WTC11 (cell line): Measurements from ENCODE around the gene IGFL4. TPM values are rescaled to one million over a fixed set of nuclear protein-coding genes. Genes with fewer than 3 reads are reported as not detected.
A peak's percentile ranks its signal among the peaks of the same experiment; 100 is the strongest.

Experiments
- ATAC-seq: fragments of 200-7000 bp; cut with Tn5 transposase; 2 replicates; pipeline ENCODE4 v1.10.0; 2021; ENCODE audit warnings: mild to moderate bottlenecking, moderate library complexity
- CTCF ChIA-PET: fragments of 300-600 bp; sonication (Branson Sonifier 250); formaldehyde crosslinking; loops from one replicate; lab custom pipeline; 2021; ENCODE audit warnings: antibody characterized with exemption; lab: Charles Lee
- POLR2A ChIA-PET: fragments of 350-600 bp; sonication (Branson Sonifier 250); formaldehyde crosslinking; loops from one replicate; lab custom pipeline; 2021; ENCODE audit warnings: antibody characterized with exemption; lab: Charles Lee
- DNase-seq: peaks from one replicate; pipeline ENCODE4 v3.0.0; 2021; ENCODE audit warnings: low spot score
- H3K27ac Mint-ChIP-seq: 2 replicates; pipeline ENCODE4 v1.8.0; 2021; ENCODE audit warnings: mixed read lengths
- H3K27me3 Mint-ChIP-seq: 2 replicates; pipeline ENCODE4 v1.8.0; 2021; ENCODE audit warnings: low read depth, mild to moderate bottlenecking, moderate library complexity, mixed read lengths
- H3K36me3 Mint-ChIP-seq: 2 replicates; pipeline ENCODE4 v1.8.0; 2021; ENCODE audit warnings: mixed read lengths
- H3K4me1 Mint-ChIP-seq: 2 replicates; pipeline ENCODE4 v1.8.0; 2022; ENCODE audit warnings: mixed read lengths
- H3K4me3 Mint-ChIP-seq: 2 replicates; pipeline ENCODE4 v1.8.0; 2021; ENCODE audit warnings: mild to moderate bottlenecking, moderate library complexity, mixed read lengths
- H3K9me3 Mint-ChIP-seq: 2 replicates; pipeline ENCODE4 v1.8.0; 2021; ENCODE audit warnings: mixed read lengths
- ATF1 ChIP-seq: sonication (generic); formaldehyde crosslinking; IDR thresholded peaks from 2 replicates; pipeline ENCODE4 v1.8.1; 2023; ENCODE audit warnings: mild to moderate bottlenecking, moderate library complexity, missing genetic modification reagents
- CTCF ChIP-seq: fragments of 200-600 bp; IDR thresholded peaks from 2 replicates; pipeline ENCODE4 v1.8.0; 2022; ENCODE audit warnings: antibody characterized with exemption
- ERG ChIP-seq: fragments of 250-450 bp; sonication (Bioruptor Pico); IDR thresholded peaks from 2 replicates; pipeline ENCODE4 v1.8.0; 2021; ENCODE audit warnings: mild to moderate bottlenecking
- ETV6 ChIP-seq: sonication (generic); formaldehyde crosslinking; IDR thresholded peaks from 2 replicates; pipeline ENCODE4 v1.8.1; 2022; ENCODE audit warnings: mild to moderate bottlenecking, missing genetic modification reagents
- JUN ChIP-seq: sonication (generic); formaldehyde crosslinking; IDR thresholded peaks from 2 replicates; pipeline ENCODE4 v1.8.0; 2023; ENCODE audit warnings: mild to moderate bottlenecking, missing genetic modification reagents
- MXD4 ChIP-seq: fragments of 250-450 bp; sonication (Bioruptor Pico); IDR thresholded peaks from 2 replicates; pipeline ENCODE4 v1.8.0; 2021; ENCODE audit warnings: mild to moderate bottlenecking, moderate library complexity, borderline replicate concordance
- NFE2L1 ChIP-seq: sonication (generic); formaldehyde crosslinking; IDR thresholded peaks from 2 replicates; pipeline ENCODE4 v1.8.1; 2023; ENCODE audit warnings: missing genetic modification reagents
- NR1H2 ChIP-seq: sonication (generic); formaldehyde crosslinking; IDR thresholded peaks from 2 replicates; pipeline ENCODE4 v1.9.0; 2021; ENCODE audit warnings: mild to moderate bottlenecking, moderate library complexity, missing genetic modification reagents
- RORB ChIP-seq: fragments of 250-450 bp; sonication (Bioruptor Pico); IDR thresholded peaks from 2 replicates; pipeline ENCODE4 v1.9.0; 2021; ENCODE audit warnings: mild to moderate bottlenecking
- SP1 ChIP-seq: sonication (generic); formaldehyde crosslinking; conservative IDR thresholded peaks from 2 replicates; pipeline ENCODE4 v1.8.1; 2022; ENCODE audit warnings: missing genetic modification reagents
- TCF7 ChIP-seq: sonication (generic); formaldehyde crosslinking; IDR thresholded peaks from 2 replicates; pipeline ENCODE4 v1.8.0; 2022; ENCODE audit warnings: mild to moderate bottlenecking, low read depth, missing genetic modification reagents, moderate library complexity
- TEAD1 ChIP-seq: sonication (generic); formaldehyde crosslinking; IDR thresholded peaks from 2 replicates; pipeline ENCODE4 v1.8.0; 2022; ENCODE audit warnings: mild to moderate bottlenecking, missing genetic modification reagents
- TEAD4 ChIP-seq: sonication (generic); formaldehyde crosslinking; IDR thresholded peaks from 2 replicates; pipeline ENCODE4 v1.8.0; 2022; ENCODE audit warnings: mild to moderate bottlenecking, missing genetic modification reagents
- TP53 ChIP-seq: sonication (generic); formaldehyde crosslinking; IDR thresholded peaks from 2 replicates; pipeline ENCODE4 v1.8.1; 2023; ENCODE audit warnings: mild to moderate bottlenecking, missing genetic modification reagents
- USF1 ChIP-seq: sonication (generic); formaldehyde crosslinking; IDR thresholded peaks from 2 replicates; pipeline ENCODE4 v1.8.0; 2022; ENCODE audit warnings: mild to moderate bottlenecking, missing genetic modification reagents
- ZNF423 ChIP-seq: fragments of 250-450 bp; sonication (Bioruptor Pico); IDR thresholded peaks from 2 replicates; pipeline ENCODE4 v2.1.2; 2022; ENCODE audit warnings: mild to moderate bottlenecking, moderate library complexity
- total RNA-seq: library from RNA; stranded (reverse); gene quantifications from 3 replicates; pipeline ENCODE4 v1.2.3, GENCODE V29; 2021
- TF ChIP-seq, protein P1 (sequence below): sonication (generic); formaldehyde crosslinking; IDR thresholded peaks from 2 replicates; pipeline ENCODE4 v1.8.1; 2022; ENCODE audit warnings: mild to moderate bottlenecking, missing genetic modification reagents, moderate library complexity, borderline replicate concordance
- TF ChIP-seq, protein P2 (sequence below): sonication (generic); formaldehyde crosslinking; IDR thresholded peaks from 2 replicates; pipeline ENCODE4 v1.8.0; 2022; ENCODE audit warnings: missing genetic modification reagents
- TF ChIP-seq, protein P3 (sequence below): sonication (generic); formaldehyde crosslinking; IDR thresholded peaks from 2 replicates; pipeline ENCODE4 v1.8.0; 2022; ENCODE audit warnings: mild to moderate bottlenecking, missing genetic modification reagents
- TF ChIP-seq, protein P4 (sequence below): sonication (generic); formaldehyde crosslinking; IDR thresholded peaks from 2 replicates; pipeline ENCODE4 v1.8.0; 2022; ENCODE audit warnings: mild to moderate bottlenecking, missing genetic modification reagents

Gene IGFL4
- total RNA-seq, 1 experiment from 2014 or later = 0.20 TPM

DNA sequence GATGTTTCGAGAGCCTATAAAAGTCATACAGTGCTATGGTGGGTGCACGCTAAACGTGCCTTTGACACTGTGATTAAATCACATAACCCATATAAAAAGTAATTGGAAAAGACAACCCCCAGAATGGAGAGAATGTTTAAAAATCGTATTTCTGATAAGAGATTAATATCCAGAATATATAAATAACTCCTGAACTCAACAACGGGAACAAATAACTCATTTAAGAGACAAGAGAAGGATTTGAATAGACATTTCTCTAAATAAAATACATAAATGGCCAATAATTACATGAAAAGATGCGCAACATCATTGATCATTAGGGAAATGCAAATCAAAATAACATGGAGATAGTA, 37.0 kb upstream of the IGFL4 start:
- CTCF ChIA-PET = interaction anchor here (0.6 to 4.8 kb wide), 97 partner anchors 11 to 451 kb away, joined by 3 to 173 read pairs (median 5); partner anchors contain the start of genes CCDC61, FOXA3, HIF3A and IGFL1
- Mint-ChIP-seq H3K4me1 (peaks cover 5% of the 10 kb centered on the region), H3K27ac (no peak overlapping the region), H3K9me3 (peaks cover 8% of the 10 kb centered on the region; the same call in 1 of the 2 replicates), H3K4me3 (peak overlapping the region; percentile 84; the same call in 1 of the 2 replicates), H3K27me3 (peaks cover 77% of the 10 kb centered on the region), H3K36me3 (no peaks in the 10 kb centered on the region)
- DNase-seq = no peak
- no peak for ATAC-seq
- POLR2A ChIA-PET = interaction anchor here (0.7 to 1.0 kb wide), 2 partner anchors 49 to 187 kb away, joined by 3 read pairs; no protein-coding TSS in a partner anchor
- no peak for TF ChIP-seq TEAD4
- TF ChIP-seq, protein P1, sequence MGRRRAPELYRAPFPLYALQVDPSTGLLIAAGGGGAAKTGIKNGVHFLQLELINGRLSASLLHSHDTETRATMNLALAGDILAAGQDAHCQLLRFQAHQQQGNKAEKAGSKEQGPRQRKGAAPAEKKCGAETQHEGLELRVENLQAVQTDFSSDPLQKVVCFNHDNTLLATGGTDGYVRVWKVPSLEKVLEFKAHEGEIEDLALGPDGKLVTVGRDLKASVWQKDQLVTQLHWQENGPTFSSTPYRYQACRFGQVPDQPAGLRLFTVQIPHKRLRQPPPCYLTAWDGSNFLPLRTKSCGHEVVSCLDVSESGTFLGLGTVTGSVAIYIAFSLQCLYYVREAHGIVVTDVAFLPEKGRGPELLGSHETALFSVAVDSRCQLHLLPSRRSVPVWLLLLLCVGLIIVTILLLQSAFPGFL (CRISPR knock-in tag) = no peak
- no peak for TF ChIP-seq ATF1 (CRISPR knock-in tag)
- TF ChIP-seq ERG = no peak

GRCh38 chr19:46076951-46077814, 36.4 kb upstream of the IGFL4 start:
- Mint-ChIP-seq H3K9me3 (peaks cover 8% of the 10 kb centered on the region; the same call in 1 of the 2 replicates), H3K27ac (no peak overlapping the region), H3K4me1 (peaks cover 2% of the 10 kb centered on the region), H3K36me3 (no peaks in the 10 kb centered on the region), H3K4me3 (peak overlapping the region; percentile 84), H3K27me3 (peaks cover 83% of the 10 kb centered on the region)
- ChIA-PET CTCF (interaction anchor here (0.5 to 4.8 kb wide), 83 partner anchors 10 to 639 kb away, joined by 3 to 173 read pairs (median 4); partner anchors contain the start of genes CCDC61, FOXA3, HIF3A and IGFL4), POLR2A (interaction anchor here (0.6 to 1.3 kb wide), 3 partner anchors 48 to 62 kb away, joined by 3 to 4 read pairs (median 3); no protein-coding TSS in a partner anchor)
- DNase-seq (peak; percentile 83), ATAC-seq (peak; percentile 91)
- 0 out of 2 replicates have a peak, but pooled peaks have one; percentile 44 for TF ChIP-seq TCF7 (CRISPR knock-in tag)
- TF ChIP-seq SP1 = 0 out of 2 replicates have a peak, but pooled peaks have one; percentile 24
- TF ChIP-seq, protein P2, sequence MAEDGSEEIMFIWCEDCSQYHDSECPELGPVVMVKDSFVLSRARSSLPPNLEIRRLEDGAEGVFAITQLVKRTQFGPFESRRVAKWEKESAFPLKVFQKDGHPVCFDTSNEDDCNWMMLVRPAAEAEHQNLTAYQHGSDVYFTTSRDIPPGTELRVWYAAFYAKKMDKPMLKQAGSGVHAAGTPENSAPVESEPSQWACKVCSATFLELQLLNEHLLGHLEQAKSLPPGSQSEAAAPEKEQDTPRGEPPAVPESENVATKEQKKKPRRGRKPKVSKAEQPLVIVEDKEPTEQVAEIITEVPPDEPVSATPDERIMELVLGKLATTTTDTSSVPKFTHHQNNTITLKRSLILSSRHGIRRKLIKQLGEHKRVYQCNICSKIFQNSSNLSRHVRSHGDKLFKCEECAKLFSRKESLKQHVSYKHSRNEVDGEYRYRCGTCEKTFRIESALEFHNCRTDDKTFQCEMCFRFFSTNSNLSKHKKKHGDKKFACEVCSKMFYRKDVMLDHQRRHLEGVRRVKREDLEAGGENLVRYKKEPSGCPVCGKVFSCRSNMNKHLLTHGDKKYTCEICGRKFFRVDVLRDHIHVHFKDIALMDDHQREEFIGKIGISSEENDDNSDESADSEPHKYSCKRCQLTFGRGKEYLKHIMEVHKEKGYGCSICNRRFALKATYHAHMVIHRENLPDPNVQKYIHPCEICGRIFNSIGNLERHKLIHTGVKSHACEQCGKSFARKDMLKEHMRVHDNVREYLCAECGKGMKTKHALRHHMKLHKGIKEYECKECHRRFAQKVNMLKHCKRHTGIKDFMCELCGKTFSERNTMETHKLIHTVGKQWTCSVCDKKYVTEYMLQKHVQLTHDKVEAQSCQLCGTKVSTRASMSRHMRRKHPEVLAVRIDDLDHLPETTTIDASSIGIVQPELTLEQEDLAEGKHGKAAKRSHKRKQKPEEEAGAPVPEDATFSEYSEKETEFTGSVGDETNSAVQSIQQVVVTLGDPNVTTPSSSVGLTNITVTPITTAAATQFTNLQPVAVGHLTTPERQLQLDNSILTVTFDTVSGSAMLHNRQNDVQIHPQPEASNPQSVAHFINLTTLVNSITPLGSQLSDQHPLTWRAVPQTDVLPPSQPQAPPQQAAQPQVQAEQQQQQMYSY = no peak
- no peak for TF ChIP-seq ATF1 (CRISPR knock-in tag)
- TF ChIP-seq NFE2L1 = 0 out of 2 replicates have a peak, but pooled peaks have one; percentile 11
- no peak; the same call in 1 of the 2 replicates for TF ChIP-seq JUN (CRISPR knock-in tag)
- TF ChIP-seq, protein P3, sequence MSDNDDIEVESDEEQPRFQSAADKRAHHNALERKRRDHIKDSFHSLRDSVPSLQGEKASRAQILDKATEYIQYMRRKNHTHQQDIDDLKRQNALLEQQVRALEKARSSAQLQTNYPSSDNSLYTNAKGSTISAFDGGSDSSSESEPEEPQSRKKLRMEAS (CRISPR knock-in tag) = peak; percentile 75
- no peak for TF ChIP-seq RORB
- TF ChIP-seq ETV6 = 0 out of 2 replicates have a peak, but pooled peaks have one; percentile 26
- TF ChIP-seq TEAD1 (CRISPR knock-in tag) = no peak
- TF ChIP-seq NR1H2 = no peak
- TF ChIP-seq, protein P4, sequence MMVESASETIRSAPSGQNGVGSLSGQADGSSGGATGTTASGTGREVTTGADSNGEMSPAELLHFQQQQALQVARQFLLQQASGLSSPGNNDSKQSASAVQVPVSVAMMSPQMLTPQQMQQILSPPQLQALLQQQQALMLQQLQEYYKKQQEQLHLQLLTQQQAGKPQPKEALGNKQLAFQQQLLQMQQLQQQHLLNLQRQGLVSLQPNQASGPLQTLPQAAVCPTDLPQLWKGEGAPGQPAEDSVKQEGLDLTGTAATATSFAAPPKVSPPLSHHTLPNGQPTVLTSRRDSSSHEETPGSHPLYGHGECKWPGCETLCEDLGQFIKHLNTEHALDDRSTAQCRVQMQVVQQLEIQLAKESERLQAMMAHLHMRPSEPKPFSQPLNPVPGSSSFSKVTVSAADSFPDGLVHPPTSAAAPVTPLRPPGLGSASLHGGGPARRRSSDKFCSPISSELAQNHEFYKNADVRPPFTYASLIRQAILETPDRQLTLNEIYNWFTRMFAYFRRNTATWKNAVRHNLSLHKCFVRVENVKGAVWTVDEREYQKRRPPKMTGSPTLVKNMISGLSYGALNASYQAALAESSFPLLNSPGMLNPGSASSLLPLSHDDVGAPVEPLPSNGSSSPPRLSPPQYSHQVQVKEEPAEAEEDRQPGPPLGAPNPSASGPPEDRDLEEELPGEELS (CRISPR knock-in tag) = no peak
- no peak for TF ChIP-seq TP53
- peak; percentile 97 for TF ChIP-seq ZNF423
- TF ChIP-seq CTCF = peak; percentile 75; the same call in 1 of the 2 replicates
- TF ChIP-seq MXD4 (CRISPR knock-in tag) = no peak
- TF ChIP-seq USF1 (CRISPR knock-in tag) = no peak
